ENCODE results near the gene WNT10A.
"Not testable (repeated sequence)": the region's sequence is repeated elsewhere in the genome, so short reads cannot be mapped to it uniquely, and the experiment has no call there.

Gene WNT10A

GRCh38 chr2:218908721-218909619 is 28.3 kb downstream of the WNT10A start:
- in situ Hi-C loops (cut with MboI; ENCODE audit: low pct_unique_long_range_greater_than_20kb, low sequenced_read_pairs), result no loop called here
- DNase-seq, result peak; percentile 43

DNA sequence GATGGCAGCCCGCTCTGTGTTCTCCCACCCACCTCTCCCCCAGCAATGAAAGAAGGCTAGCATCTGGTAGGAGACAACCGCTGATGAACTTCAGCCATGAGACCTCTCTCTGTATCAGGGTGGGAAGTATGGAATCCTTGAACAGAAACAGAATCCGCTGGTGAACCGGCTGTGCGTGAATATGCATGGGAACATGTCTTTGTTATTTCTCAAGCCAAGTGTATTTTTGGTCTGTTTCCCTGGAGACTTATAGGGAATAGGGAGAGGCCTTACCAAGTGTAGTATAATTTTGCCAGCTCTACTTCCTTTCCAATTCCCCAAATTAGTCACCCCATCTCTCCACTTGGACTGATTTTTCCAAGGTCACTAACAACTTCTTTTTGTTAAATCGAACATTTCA is 30.1 kb downstream of the WNT10A start:
- in situ Hi-C loops (cut with MboI; ENCODE audit: low pct_unique_long_range_greater_than_20kb, low sequenced_read_pairs), result no loop called here
- no peak for DNase-seq

DNA sequence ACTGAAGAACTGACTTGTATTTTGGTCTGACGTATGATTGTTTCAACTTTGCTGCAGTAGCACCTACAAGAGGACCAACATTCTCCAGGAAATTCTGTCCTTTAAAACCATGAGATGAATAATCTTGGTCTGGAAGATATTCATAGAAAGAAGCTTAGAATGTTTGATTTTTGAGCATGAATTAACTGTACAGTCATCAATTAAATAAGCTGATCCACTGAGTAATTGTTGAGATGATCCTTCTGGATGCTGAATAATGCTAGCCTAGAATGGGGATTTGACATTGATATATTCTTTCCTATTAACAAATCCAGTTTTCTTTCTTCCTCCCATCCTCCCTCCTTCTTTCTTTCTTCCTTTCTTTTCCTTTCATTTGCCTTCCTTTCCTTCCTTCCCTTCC is 39.9 kb downstream of the WNT10A start:
- no peak for DNase-seq
- in situ Hi-C loops (cut with MboI; ENCODE audit: low pct_unique_long_range_greater_than_20kb, low sequenced_read_pairs), result no loop called here

- in situ Hi-C loops (cut with MboI; ENCODE audit: low pct_unique_long_range_greater_than_20kb, low sequenced_read_pairs), result no loop called here
- DNase-seq, result peak; percentile 22
Observed at GRCh38 chr2:218924757-218925156, 44.1 kb downstream of the WNT10A start.

DNA sequence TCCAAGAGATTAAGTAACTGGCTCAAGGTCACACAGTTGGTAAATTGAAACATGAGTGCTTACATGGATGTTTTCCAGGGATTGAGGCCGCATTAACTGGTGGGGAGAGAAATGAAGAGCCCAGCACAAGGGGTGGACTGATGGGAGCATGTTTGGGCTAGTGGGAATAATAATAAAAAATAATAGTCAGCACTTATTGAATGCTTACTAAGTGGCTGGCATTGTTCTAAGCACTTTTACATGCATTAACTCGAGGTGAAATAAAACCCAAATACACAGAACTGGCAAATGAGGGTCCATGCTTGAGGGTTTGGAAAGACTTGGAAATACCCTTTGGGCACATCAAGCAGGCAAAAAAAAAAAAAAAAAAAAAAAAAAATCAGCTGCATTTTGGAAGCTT is 44.8 kb downstream of the WNT10A start:
- no peak for DNase-seq
- in situ Hi-C loops (cut with MboI; ENCODE audit: low pct_unique_long_range_greater_than_20kb, low sequenced_read_pairs), result no loop called here

DNA sequence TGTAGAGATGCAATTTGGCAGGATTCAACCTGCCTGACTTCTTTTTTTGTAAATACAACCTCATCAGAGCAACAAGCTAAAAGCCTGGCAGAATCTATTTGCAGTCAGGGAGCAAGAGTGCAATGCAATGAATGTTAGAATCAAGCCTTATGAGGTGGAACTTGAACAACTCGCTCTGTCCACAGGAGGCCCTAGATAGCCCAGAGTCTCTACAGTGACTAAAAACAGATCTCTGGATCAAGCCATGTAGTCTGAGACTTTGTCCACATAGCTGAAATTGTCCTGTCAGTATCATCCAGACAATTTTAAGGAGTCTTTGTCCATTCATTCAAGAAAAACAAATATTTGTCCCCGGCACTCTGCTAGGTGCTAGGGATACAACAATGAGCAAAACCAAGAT is 46.8 kb downstream of the WNT10A start:
- no peak for DNase-seq
- in situ Hi-C loops (cut with MboI; ENCODE audit: low pct_unique_long_range_greater_than_20kb, low sequenced_read_pairs), result no loop called here

DNA sequence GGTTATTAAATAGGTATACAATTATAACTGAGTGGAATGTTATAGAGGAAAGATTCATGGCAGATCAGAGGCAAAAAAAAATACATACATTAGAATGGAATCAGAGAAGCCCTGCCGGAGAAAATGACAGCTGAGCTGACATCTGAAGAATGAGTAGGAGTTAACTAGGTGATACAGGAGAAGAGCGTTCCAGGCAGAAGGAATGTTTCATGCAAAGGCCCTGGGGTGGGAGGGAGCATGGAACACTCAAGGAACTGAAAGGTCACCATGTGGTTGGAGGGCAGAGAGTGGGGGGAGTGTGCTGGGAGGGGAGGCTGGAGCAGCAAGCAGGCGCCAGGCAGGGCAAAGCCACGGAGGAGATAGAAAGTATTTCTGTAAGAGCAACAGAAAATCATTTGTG is 47.2 kb downstream of the WNT10A start:
- in situ Hi-C loops (cut with MboI; ENCODE audit: low pct_unique_long_range_greater_than_20kb, low sequenced_read_pairs), result no loop called here
- DNase-seq, result no peak

- in situ Hi-C loops (cut with MboI; ENCODE audit: low pct_unique_long_range_greater_than_20kb, low sequenced_read_pairs); DNase-seq: not testable (repeated sequence)
Observed at GRCh38 chr2:218930488-218930887, 49.8 kb downstream of the WNT10A start.

DNA sequence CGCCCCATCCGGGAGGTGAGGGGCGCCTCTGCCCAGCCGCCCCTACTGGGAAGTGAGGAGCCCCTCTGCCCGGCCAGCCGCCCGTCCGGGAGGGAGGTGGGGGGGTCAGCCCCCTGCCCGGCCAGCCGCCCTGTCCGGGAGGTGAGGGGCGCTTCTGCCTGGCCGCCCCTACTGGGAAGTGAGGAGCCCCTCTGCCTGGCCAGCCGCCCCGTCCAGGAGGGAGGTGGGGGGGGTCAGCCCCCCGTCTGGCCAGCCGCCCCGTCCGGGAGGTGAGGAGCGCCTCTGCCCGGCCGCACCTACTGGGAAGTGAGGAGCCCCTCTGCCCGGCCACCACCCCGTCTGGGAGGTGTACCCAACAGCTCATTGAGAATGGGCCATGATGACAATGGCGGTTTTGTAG is 51.1 kb downstream of the WNT10A start:
- in situ Hi-C loops (cut with MboI; ENCODE audit: low pct_unique_long_range_greater_than_20kb, low sequenced_read_pairs); DNase-seq: not testable (repeated sequence)

Data from KBM-7 (cell line).